IMR-90 (cell line): ENCODE data around the gene NOL4L.

Source experiments
- CTCF ChIP-seq: conservative IDR thresholded peaks from 2 replicates; pipeline ENCODE4 v1.5.1; 2012; ENCODE audit warnings: mild to moderate bottlenecking, low read depth, low read length, improper control_type of control experiment
- FOS ChIP-seq: fragments of 150-350 bp; IDR thresholded peaks from 2 replicates; pipeline ENCODE4 v1.6.1; 2016; ENCODE audit warnings: low read depth, low read length
- NFE2L2 ChIP-seq: fragments of 150-350 bp; IDR thresholded peaks from 2 replicates; pipeline ENCODE4 v1.6.1; 2016; ENCODE audit warnings: low read depth, mild to moderate bottlenecking, low read length
- POLR2A ChIP-seq: IDR thresholded peaks from 2 replicates; pipeline ENCODE4 v1.6.1; 2012; ENCODE audit warnings: mild to moderate bottlenecking, low read depth, low read length

GRCh38 chr20:32619586-32619985 lies 34.5 kb upstream of the NOL4L start:
- TF ChIP-seq POLR2A (no peak), NFE2L2 (no peak), CTCF (no peak), FOS (no peak)
